NCI-H1417 treated with DMSO at 0.1 percent for 48 hours (cell line): ENCODE results near the gene UTS2R.
"Not testable (repeated sequence)": the region's sequence is repeated elsewhere in the genome, so short reads cannot be mapped to it uniquely, and the experiment has no call there.

Experiments used
- DNase-seq: peaks from one replicate; lab custom pipeline; 2025; lab: John Stamatoyannopoulos, UW

Gene UTS2R

DNA sequence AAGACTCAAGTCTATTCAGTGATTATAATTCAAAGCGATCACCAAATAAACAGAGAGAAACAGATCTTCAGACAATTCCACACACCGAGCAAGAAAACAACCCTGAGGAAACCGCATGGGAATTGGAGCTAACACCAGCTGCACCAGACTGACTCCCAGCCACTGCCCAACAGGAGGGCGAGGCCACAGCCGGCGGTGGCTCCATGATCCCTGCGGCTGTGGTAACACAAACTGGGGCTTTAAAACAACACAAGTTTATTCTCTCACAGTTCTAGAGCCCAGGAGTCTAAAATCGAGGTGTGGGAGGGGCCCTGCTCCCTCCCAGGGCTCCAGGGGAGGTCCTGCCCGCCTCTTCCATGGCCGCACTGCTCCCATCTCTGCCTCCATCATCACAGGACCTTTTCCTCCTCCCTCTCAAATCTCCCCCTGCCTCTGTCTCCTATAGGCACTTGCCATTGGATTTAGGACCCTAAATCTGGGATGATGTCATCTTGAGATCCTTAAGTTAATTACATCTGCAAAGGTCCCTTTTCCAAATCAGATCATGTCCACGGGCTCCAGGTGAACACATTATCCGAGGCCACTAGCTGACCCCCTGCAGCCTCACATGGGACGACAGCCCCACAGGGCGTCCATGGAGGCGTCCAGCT lies 36.8 kb downstream of the UTS2R start:
- DNase-seq, result no peak

DNA sequence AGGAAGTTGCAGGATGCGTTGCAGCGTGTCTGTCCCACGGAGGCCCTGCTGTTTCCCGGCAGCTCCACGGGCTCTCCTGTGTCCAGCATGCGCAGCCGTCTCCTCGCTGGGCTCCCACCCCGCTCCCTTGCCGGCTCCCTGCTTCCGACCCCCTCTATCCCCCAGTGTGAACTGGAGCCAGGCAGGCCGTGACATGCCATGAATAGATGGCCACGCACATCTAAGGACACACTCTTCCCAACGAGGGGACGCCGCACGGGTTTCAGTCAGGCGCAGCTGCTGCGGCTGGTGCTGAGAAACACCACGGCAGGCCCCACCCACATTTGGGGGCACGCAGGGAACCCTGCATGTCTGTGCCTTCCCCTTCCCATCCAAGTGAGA lies 37.4 kb downstream of the UTS2R start:
- no peak for DNase-seq

DNA sequence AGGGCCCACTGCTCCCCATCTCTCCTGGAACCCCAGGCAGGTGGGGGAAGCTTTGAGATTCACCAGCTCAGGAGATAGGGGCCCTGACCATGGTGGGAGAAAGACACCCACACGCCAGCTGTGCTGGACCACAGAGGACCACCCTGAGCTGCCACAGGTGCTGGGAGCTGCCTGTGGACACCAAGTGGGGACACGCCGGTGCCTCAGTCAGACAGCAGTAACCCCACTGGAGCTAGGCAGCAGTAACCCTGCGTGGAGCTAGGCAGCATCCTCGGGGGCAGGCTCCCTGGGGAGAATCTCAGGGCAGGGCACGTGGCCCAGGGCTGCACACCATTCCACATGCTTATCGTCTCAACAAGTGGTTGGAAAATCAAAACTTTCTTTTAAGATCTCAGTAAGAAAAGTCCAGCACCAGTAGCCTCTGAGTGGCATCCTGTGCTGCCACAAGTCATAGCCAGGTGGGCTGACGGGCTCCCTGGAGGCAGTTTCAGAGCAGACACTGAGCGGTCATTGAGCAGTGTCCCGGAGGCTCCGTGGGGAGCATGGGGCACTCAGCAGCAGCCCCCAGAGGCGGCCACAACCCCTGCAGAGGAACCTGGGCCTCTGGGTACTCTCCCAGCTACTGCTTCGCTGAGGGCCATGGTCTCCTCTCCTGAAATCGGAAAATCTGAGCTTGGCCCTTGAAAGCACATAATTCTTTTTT lies 38.6 kb downstream of the UTS2R start:
- DNase-seq, result no peak

DNA sequence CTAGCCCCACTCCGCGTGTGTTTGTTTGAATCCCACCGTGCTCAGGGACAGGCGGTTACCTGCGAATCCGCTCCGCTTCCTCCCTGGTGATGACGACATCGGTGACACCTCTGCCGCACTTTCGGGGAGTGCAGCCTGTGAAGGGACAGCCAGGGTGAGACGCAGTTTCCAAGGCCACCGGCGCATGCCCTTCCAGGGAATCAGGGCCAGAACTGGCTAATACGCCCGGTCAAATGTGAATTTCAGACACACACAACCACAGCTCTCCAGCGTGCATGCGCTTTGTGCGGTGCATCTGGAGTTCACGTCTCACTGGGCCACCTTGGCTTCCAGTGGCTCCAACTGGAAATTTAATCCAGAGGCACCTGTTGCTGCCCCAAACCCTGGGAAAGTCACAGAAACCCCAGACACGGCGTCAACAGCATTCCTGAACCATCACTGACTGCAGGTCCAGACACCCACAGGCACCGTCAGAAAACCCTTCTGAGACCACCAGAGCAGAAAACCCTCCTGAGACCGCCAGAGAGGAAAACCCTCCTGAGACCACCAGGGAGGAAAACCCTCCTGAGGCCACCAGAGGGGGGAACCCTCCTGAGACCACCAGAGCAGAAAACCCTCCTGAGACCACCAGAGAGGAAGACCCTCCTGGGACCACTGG lies 40.0 kb downstream of the UTS2R start:
- no peak for DNase-seq

DNA sequence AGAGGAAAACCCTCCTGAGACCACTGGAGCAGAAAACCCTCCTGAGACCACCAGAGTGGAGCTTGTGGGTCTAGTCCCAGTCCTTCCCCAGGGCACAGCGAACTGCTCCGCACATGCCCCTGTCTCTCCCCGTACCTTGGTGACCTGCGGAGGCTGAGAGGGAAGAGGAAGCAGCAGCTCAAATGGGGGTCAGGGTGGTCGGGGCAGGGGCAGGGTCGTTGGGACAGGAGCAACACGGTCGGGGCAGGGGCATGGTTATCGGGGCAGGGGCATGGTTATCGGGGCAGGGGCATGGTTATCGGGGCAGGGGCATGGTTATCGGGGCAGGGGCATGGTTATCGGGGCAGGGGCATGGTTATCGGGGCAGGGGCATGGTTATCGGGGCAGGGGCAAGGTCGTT lies 40.5 kb downstream of the UTS2R start:
- DNase-seq, result not testable (repeated sequence)

DNA sequence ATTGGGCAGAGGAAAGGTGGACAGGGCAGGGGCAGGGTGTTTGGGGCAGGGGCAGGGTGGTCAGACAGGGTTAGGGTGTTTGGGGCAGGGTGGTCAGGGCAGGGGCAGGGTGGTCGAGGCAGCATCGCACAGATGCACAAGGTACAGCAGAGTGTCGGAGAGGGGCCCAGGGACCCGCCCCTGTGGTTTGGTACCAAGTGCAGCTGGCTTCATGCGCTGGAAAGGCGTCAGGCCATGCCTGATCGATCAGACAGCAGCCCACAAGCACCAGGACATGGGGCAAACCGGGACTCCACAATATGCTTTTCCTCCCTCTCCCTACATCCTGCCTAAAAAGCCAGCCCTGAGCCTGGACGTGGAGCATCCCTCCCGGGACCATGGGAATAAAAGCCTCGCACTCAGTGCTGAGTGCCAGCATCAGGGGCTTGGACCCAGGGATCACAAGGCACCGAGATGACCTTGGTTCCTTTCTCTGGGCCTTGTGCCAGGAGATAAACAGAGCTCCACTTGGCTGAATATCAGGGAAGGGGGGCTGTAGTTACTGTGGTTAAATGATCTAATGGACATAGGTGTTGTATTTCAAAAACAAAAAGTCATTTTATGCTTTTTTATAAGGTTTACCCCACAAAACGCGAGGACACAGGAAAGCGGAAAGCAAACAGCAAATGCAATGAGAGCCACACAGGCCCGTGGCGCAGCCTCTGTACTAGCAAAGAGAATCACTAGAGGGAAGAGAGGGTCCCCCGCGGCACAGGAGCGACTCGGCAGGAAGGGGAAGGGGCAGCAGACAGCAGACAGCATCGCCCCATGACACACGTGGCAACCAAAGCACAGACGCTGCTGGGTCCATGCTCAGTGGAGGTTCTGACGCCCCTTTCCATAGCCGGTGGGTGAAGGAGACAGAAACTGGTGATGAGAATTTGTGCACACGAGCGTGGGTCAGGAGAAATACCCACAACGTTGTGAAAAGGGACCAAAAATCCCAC lies 41.3 kb downstream of the UTS2R start:
- DNase-seq, result no peak

DNA sequence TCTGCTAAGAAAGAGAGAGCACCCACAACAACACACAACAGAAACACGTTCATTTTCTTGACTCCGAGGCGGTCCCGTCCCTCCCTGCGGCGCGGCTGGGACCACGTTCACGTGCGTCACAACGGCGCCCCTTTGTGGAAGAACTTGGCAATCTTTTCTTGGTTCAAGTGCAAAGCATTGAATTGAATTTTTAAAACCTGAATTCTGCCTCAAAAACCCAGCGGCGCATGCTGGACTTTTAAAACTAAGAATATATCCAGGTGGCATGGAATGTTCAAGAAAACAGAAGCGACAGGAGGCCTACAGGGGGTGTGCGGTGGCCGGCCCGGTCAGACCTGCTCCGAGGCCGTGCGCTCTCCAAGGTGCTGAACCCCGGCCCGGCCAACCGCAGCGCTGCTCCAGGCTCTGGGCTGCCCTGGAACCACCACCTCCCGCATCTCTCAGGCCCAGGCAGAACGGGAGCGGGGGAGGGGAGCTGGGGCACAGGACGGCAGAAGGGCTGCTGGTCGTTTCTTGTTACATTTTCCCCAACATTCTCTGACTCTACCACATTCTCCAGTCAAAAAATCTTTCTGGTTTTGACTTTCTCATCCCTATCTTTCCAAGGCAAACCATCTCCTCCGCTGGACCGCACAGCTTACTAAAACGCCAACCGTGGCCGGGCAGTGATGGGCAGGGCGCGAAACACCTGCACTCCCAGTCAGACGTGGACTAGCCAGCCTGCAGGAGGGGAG lies 43.1 kb downstream of the UTS2R start:
- DNase-seq, result no peak

DNA sequence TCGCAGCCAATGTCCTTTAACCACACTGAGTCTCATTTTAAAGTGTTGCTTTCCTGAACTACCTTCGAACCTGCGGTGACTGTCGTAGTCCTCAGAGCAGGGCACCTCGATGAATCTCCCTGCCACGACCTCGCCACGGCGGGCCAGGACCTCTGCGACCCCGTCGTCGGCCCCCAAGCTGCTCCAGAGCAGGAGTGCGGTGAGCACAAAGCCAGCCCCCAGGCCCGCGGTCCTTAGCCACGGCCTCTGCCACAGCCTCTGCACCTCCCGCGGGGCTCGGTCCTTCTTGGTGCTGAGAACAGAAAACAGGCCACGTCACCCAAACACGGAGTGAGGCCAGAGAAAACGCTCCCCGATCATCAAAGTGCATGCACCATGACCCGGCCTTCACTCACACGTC lies 43.8 kb downstream of the UTS2R start:
- no peak for DNase-seq

DNA sequence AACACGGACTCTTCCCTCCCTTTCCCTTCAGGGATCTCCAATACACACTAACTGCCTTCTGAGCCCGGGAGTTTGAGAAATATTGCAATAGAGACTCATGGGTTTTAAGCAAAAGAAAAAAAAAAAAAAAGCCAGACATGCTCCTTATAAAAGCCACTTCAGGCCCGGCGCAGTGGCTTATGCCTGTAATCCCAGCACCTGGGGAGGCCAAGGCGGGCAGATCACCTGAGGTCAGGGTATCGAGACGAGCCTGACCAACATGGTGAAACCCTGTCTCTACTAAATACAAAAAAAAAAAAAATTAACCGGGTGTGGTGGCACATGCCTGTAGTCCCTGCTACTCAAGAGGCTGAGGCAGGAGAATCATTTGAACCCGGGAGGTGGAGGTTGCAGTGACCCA lies 44.2 kb downstream of the UTS2R start:
- no peak for DNase-seq

DNA sequence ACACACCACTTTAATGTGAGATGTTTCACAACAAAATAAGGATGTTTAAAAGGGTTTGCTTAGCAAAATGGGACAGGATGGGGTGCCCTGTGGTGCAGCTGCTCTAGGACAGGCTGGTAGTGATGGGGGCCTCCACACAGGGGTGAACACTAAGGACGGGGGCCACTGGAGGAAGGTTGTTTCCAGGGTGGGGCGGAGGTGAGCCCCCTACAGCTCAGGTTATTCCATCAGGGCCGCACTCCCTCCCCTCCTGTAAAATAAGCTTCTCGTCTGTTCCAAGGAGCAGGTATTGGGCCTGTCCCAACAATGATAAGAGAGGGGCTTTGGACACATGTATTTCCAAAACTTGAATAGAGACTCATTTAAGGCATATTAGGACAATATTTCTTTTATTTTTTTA lies 44.7 kb downstream of the UTS2R start:
- DNase-seq, result no peak

DNA sequence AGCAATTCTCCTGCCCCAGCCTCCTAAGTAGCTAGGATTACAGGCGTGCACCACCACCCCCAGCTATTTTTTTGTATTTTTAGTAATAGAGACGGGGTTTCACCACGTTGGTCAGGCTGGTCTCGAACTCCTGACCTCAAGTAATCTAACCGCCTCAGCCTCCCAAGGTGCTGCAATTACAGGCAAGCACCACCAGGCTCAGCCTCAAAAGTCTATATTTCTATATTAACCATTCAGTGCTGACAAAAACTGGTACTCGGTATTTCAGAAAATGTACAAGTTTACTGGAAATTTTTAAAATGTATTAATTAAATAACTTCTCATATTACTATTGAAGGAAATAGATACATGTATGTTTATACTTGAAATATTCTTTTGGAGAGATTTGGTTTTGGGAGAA lies 45.2 kb downstream of the UTS2R start:
- no peak for DNase-seq

DNA sequence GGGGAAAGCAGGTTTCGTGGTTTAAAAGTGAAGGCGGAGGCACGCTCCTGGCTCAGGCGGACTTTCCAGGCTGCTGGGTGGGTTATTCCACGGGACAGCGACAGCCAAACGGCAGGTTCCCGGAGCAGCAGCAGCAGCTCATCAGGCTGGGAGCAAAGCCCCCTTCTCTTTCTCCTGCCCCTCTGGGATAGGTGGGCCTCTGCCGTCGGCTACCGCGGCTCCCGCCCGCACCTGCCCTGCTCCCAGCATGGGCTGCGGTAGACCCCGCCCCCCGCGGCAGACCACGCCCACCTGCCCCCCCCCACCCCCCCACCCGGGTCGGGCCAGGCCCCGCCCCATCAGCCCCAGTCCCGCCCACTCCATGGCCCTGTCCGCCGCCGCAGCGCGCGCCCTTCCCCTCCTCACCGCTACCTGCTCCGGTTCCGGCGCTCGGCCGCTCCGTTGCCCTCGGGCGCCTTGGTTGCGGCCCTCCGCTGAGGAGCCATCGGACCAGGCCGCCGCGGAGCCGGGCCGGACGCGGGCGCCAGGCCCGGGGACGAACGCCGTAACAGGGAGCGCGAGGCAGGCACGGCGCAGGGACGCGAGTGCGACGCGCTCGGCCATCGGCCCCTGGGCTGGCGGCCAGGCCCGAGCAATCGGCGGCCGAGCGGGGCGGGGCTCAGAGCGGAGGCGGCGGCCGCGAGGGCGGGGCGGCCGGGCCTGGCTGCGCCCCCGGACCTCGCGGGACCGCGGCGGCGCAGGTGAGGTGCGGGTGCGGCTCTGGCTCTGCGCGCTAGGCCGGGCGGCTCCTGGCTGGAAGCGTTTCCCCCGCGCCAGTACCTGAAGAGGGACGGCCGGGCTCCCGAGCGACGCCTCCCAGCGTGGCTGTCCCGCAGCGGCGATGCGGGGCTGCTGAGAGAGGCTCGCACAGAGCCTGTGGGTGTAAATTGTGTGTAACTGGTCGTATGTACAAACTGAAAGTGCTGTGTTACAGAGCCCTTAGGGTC lies 46.7 kb downstream of the UTS2R start, which contains the start of the genes HEXD and OGFOD3:
Gene HEXD, plus strand, starts transcription at position 347 of the 986 bp plus-strand sequence. CDS start 1,453 bp downstream, outside the sequence.
Gene OGFOD3, minus strand, starts transcription at position 586 of the 986 bp plus-strand sequence. Its CDS starts 101 bp downstream, at position 485.
- DNase-seq, result peak; percentile 65

DNA sequence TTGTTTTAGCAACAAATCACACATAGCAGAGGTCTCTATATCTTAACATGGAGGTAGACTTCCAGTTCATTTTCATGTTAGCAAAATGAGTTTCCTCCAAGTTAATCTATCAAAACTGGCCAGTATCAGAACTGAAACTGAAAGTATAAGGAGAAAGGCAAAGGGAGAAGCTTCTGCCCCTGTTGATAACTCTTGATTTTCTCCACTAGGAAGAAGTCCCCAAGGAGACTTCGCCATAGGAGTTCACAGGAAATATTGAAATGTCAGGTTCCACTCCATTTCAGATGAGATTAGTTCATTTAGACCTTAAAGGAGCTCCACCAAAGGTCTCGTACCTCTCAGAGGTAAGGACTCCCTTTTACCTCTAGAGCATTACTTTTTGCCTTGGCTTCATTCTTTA lies 48.0 kb downstream of the UTS2R start:
- no peak for DNase-seq

DNA sequence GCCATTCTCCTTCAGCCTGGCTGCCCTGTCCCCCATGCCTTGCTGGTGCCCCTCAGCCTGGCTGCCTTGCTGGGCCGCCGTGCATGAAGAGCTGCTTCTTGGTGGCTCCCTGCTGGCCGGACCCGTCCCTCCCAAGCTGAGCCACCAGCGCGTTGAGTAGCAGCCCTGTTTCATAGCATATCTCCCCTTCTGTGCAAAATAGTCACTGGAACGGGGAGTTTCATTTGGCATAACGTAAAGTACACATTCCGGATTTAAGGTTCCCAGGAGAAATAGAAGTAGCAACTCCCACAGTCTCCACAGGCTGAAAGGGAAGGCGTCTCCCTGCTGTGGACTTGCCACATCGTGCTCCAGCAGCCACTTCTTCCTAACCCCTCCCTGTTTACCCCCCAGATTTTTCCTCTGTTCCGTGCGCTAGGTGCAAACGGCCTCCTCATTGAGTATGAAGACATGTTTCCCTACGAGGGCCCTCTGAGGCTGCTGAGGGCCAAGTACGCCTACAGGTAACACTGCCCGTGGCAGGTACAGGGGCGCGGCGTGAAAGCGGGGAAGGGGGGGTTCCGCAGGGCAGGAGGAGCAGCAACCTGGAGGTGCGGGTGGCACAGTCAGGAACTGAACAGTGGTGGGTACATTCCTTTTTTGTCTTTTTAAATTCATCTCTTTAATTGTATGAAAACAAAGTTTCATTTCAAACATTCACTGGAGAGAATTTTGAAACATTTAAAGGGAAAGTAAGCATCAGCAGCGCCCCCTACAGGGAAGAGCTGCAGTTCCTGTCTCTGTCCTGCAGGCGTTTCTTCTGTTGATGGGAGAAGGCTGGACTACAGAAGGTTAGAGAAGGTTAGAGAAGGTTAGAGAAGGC lies 52.7 kb downstream of the UTS2R start:
- DNase-seq, result no peak

DNA sequence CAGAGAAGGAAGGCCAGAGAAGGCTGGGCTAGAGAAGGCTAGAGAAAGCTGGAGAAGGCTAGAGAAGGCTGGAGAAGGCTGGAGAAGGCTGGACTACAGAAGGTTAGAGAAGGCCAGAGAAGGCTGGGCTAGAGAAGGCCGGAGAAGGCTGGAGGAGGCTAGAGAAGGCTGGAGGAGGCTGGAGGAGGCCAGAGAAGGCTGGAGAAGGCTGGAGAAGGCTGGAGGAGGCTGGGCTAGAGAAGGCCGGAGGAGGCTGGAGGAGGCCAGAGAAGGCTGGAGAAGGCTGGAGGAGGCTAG lies 53.2 kb downstream of the UTS2R start:
- DNase-seq, result no peak
